Hindlimb muscle (tissue), 1 donor: Measurements from ENCODE around the gene TMEM91. TPM values are rescaled to one million over a fixed set of nuclear protein-coding genes. Genes with fewer than 3 reads are reported as not detected.
A peak's percentile ranks its signal among the peaks of the same experiment; 100 is the strongest.
"Not testable (repeated sequence)": the region's sequence is repeated elsewhere in the genome, so short reads cannot be mapped to it uniquely, and the experiment has no call there.

Experiments used
- DNase-seq: peaks from one replicate; pipeline ENCODE4 v3.0.0-alpha.2; 2013
- polyA plus RNA-seq: library from polyadenylated mRNA; unstranded; fragments of 120-200 nt; gene quantifications from one replicate; pipeline ENCODE4 v1.2.1, GENCODE V29; 2013; ENCODE audit not compliant: insufficient read length

TMEM91 gene
- polyA plus RNA-seq, 1 donor: 6.8 TPM

- DNase-seq: not testable (repeated sequence)
Observed at GRCh38 chr19:41381536-41381935, 5.2 kb downstream of the TMEM91 start.

GRCh38 chr19:41384351-41384750 is 8.0 kb downstream of the TMEM91 start:
- no peak for DNase-seq

- no peak for DNase-seq
Observed at GRCh38 chr19:41386442-41386841, 10.1 kb downstream of the TMEM91 start.

- DNase-seq: no peak
Observed at GRCh38 chr19:41391618-41392017, 15.3 kb downstream of the TMEM91 start.

- DNase-seq: no peak
Observed at GRCh38 chr19:41392775-41393174, 16.4 kb downstream of the TMEM91 start.

GRCh38 chr19:41395355-41395754 is 19.0 kb downstream of the TMEM91 start:
- DNase-seq: no peak

GRCh38 chr19:41397086-41398049 is 21.0 kb downstream of the TMEM91 start, which contains the start of the genes BCKDHA and EXOSC5:
BCKDHA (plus strand) TSS chr19:41397818; CDS start chr19:41397828, 10 bp downstream.
EXOSC5 (minus strand) TSS chr19:41397359; CDS start chr19:41397328, 31 bp downstream.
- peak; percentile 100 for DNase-seq

- no peak for DNase-seq
Observed at GRCh38 chr19:41398050-41398418, 21.7 kb downstream of the TMEM91 start.

- DNase-seq: no peak
Observed at GRCh38 chr19:41398598-41398997, 22.3 kb downstream of the TMEM91 start.

GRCh38 chr19:41399091-41399490 is 22.8 kb downstream of the TMEM91 start:
- no peak for DNase-seq

GRCh38 chr19:41399525-41399924 is 23.2 kb downstream of the TMEM91 start:
- no peak for DNase-seq

- DNase-seq: no peak
Observed at GRCh38 chr19:41401483-41401882, 25.1 kb downstream of the TMEM91 start.

- no peak for DNase-seq
Observed at GRCh38 chr19:41402010-41402409, 25.7 kb downstream of the TMEM91 start.

- DNase-seq: no peak
Observed at GRCh38 chr19:41403181-41403970, 27.0 kb downstream of the TMEM91 start.

- no peak for DNase-seq
Observed at GRCh38 chr19:41405776-41406175, 29.4 kb downstream of the TMEM91 start.

GRCh38 chr19:41407271-41407670 is 30.9 kb downstream of the TMEM91 start:
- DNase-seq: no peak

GRCh38 chr19:41408256-41408655 is 31.9 kb downstream of the TMEM91 start:
- no peak for DNase-seq

- not testable (repeated sequence) for DNase-seq
Observed at GRCh38 chr19:41408846-41409245, 32.5 kb downstream of the TMEM91 start.

GRCh38 chr19:41409288-41409687 is 33.0 kb downstream of the TMEM91 start:
- DNase-seq: no peak

- DNase-seq: no peak
Observed at GRCh38 chr19:41410336-41411054, 34.2 kb downstream of the TMEM91 start.

GRCh38 chr19:41411100-41411967 is 35.0 kb downstream of the TMEM91 start:
- DNase-seq: no peak

GRCh38 chr19:41411968-41412265 is 35.6 kb downstream of the TMEM91 start:
- no peak for DNase-seq
